GM23338 (cell line): ENCODE measurements around the gene LUC7L2. TPM values are rescaled to one million over a fixed set of nuclear protein-coding genes. Genes with fewer than 3 reads are reported as not detected.

Experiments used
- ATAC-seq: fragments of 200-7000 bp; cut with Tn5 transposase; 3 replicates; pipeline ENCODE4 v1.9.1; 2020
- DNase-seq: peaks from one replicate; pipeline ENCODE4 v3.0.0-alpha.2; 2015; ENCODE audit warnings: low spot score
- H2AFZ ChIP-seq: fragments of 200-600 bp; sonication (generic); 2 replicates; pipeline ENCODE4 v1.8.0; 2016; ENCODE audit warnings: antibody characterized with exemption, mild to moderate bottlenecking, moderate library complexity
- H3F3A ChIP-seq: fragments of 200-600 bp; sonication (generic); replicated peaks from 2 replicates; pipeline ENCODE4 v1.8.0; 2017; ENCODE audit warnings: antibody characterized with exemption, mixed run types, low read depth
- H3K27ac ChIP-seq: fragments of 200-600 bp; sonication (generic); 2 replicates; pipeline ENCODE4 v1.6.1; 2016; ENCODE audit warnings: low read depth
- H3K27me3 ChIP-seq: fragments of 200-600 bp; sonication (generic); 2 replicates; pipeline ENCODE4 v1.8.0; 2016; ENCODE audit warnings: mild to moderate bottlenecking, mixed run types, moderate library complexity; ENCODE audit not compliant: insufficient read depth
- H3K36me3 ChIP-seq: fragments of 200-600 bp; sonication (generic); 2 replicates; pipeline ENCODE4 v1.8.0; 2016; ENCODE audit warnings: mild to moderate bottlenecking; ENCODE audit not compliant: insufficient read depth
- H3K4me1 ChIP-seq: fragments of 200-600 bp; sonication (generic); 2 replicates; pipeline ENCODE4 v1.8.0; 2016; ENCODE audit warnings: mild to moderate bottlenecking, moderate library complexity; ENCODE audit not compliant: insufficient read depth
- H3K4me2 ChIP-seq: fragments of 200-600 bp; sonication (generic); 2 replicates; pipeline ENCODE4 v1.7.1; 2017; ENCODE audit warnings: mixed run types
- H3K4me3 ChIP-seq: fragments of 200-600 bp; sonication (generic); 2 replicates; pipeline ENCODE4 v1.6.1; 2016; ENCODE audit warnings: mixed run types
- H3K79me2 ChIP-seq: fragments of 200-600 bp; sonication (generic); replicated peaks from 2 replicates; pipeline ENCODE4 v1.8.0; 2017; ENCODE audit warnings: mild to moderate bottlenecking; ENCODE audit not compliant: insufficient read depth
- H3K9me2 ChIP-seq: fragments of 200-600 bp; sonication (generic); 2 replicates; pipeline ENCODE4 v1.8.0; 2017; ENCODE audit not compliant: insufficient read depth
- H4K20me1 ChIP-seq: fragments of 200-600 bp; sonication (generic); replicated peaks from 2 replicates; pipeline ENCODE4 v1.8.0; 2017; ENCODE audit warnings: mild to moderate bottlenecking; ENCODE audit not compliant: insufficient read depth
- H3K27ac Mint-ChIP-seq: 2 replicates; pipeline ENCODE4 v1.8.0; 2020; ENCODE audit warnings: inconsistent platforms, mild to moderate bottlenecking, moderate library complexity, mixed read lengths
- H3K27me3 Mint-ChIP-seq: 3 replicates; pipeline ENCODE4 v1.8.0; 2022; ENCODE audit warnings: low read depth, mild to moderate bottlenecking, moderate library complexity, mixed read lengths, inconsistent platforms; ENCODE audit not compliant: insufficient read depth, poor library complexity
- H3K36me3 Mint-ChIP-seq: 3 replicates; pipeline ENCODE4 v1.8.0; 2021; ENCODE audit warnings: low read depth, mild to moderate bottlenecking, inconsistent platforms, moderate library complexity, mixed read lengths
- H3K4me1 Mint-ChIP-seq: 3 replicates; pipeline ENCODE4 v1.8.0; 2020; ENCODE audit warnings: mild to moderate bottlenecking, inconsistent platforms, mixed read lengths
- H3K4me3 Mint-ChIP-seq: 3 replicates; pipeline ENCODE4 v1.8.0; 2021; ENCODE audit warnings: moderate library complexity, mild to moderate bottlenecking, inconsistent platforms, mixed read lengths
- H3K9me3 Mint-ChIP-seq: 3 replicates; pipeline ENCODE4 v1.8.0; 2020; ENCODE audit warnings: moderate library complexity, mild to moderate bottlenecking, inconsistent platforms, mixed read lengths
- CREB1 ChIP-seq: fragments of 250-450 bp; sonication (Bioruptor Pico); IDR thresholded peaks from 2 replicates; pipeline ENCODE4 v1.5.0; 2020; ENCODE audit warnings: low read depth, mild to moderate bottlenecking, moderate library complexity
- CTCF ChIP-seq, 2 experiments: fragments of 200-600 bp in 1 of 2; sonication (generic) in 1 of 2; conservative IDR thresholded peaks; 2 replicates each; pipeline versions ENCODE4 v1.5.1 to v1.6.1; 2016 to 2017; ENCODE audit warnings: antibody characterized with exemption in 2 of 2, low read depth in 2 of 2, mild to moderate bottlenecking in 2 of 2, moderate library complexity in 1 of 2
- ETS1 ChIP-seq: IDR thresholded peaks from 2 replicates; pipeline ENCODE4 v1.6.1; 2016; ENCODE audit warnings: antibody characterized with exemption
- EZH2 ChIP-seq: fragments of 200-600 bp; sonication (generic); IDR thresholded peaks from one replicate; pipeline ENCODE4 v1.8.0; 2017; ENCODE audit warnings: antibody characterized with exemption, mild to moderate bottlenecking, low read depth; ENCODE audit not compliant: unreplicated experiment
- EZH2phosphoT487 ChIP-seq: fragments of 200-600 bp; sonication (generic); IDR thresholded peaks from one replicate; pipeline ENCODE4 v1.8.1; 2018; ENCODE audit warnings: antibody characterized with exemption; ENCODE audit not compliant: unreplicated experiment
- JUNB ChIP-seq: IDR thresholded peaks from one replicate; pipeline ENCODE4 v1.6.1; 2016; ENCODE audit warnings: antibody characterized with exemption; ENCODE audit not compliant: unreplicated experiment
- NANOG ChIP-seq: IDR thresholded peaks from 2 replicates; pipeline ENCODE4 v1.6.1; 2016; ENCODE audit warnings: antibody characterized with exemption, borderline replicate concordance
- POLR2AphosphoS5 ChIP-seq: IDR thresholded peaks from 2 replicates; pipeline ENCODE4 v1.6.1; 2016; ENCODE audit warnings: antibody characterized with exemption, low read depth
- REST ChIP-seq: IDR thresholded peaks from one replicate; pipeline ENCODE4 v1.6.1; 2018; ENCODE audit warnings: antibody characterized with exemption; ENCODE audit not compliant: unreplicated experiment
- STAT1 ChIP-seq: IDR thresholded peaks from one replicate; pipeline ENCODE4 v1.6.1; 2016; ENCODE audit warnings: antibody characterized with exemption; ENCODE audit not compliant: unreplicated experiment
- ZNF114 ChIP-seq: fragments of 250-450 bp; sonication (Bioruptor Pico); IDR thresholded peaks from 2 replicates; pipeline ENCODE4 v1.5.0; 2020; ENCODE audit warnings: mild to moderate bottlenecking, moderate library complexity
- ZNF331 ChIP-seq: fragments of 250-450 bp; sonication (Bioruptor Pico); IDR thresholded peaks from 2 replicates; pipeline ENCODE4 v1.5.0; 2020; ENCODE audit warnings: low read depth, mild to moderate bottlenecking, moderate library complexity
- ZNF462 ChIP-seq: fragments of 250-450 bp; sonication (Bioruptor Pico); IDR thresholded peaks from 2 replicates; pipeline ENCODE4 v1.5.0; 2020; ENCODE audit warnings: mild to moderate bottlenecking, moderate library complexity
- polyA plus RNA-seq: library from polyadenylated mRNA; unstranded; fragments of >200 nt; fragmentation: Nextera tagmentation; extraction: Ambion mirVana; gene quantifications from 2 replicates; pipeline ENCODE4 v1.2.1, GENCODE V29; 2016
- total RNA-seq: library from RNA; depleted of rRNA; stranded (reverse); fragments of >200 nt; shearing (Covaris generic); gene quantifications from 2 replicates; pipeline ENCODE4 v1.2.3, GENCODE V29; 2014

LUC7L2 gene
- total and polyA plus RNA-seq, 2 experiments from 2014 or later, result 40.3 to 57.3 TPM

- H3K27me3 Mint-ChIP-seq, result peaks cover 4% of the 10 kb centered on the region
- H3K36me3 ChIP-seq, result peaks cover 25% of the 10 kb centered on the region
- H3K27ac ChIP-seq, result no peak overlapping the region
- H3K4me3 ChIP-seq, result no peak overlapping the region
- no peak overlapping the region for H2AFZ ChIP-seq
- peaks cover 31% of the 10 kb centered on the region; the same call in 2 of the 3 replicates for H3K36me3 Mint-ChIP-seq
- no peaks in the 10 kb centered on the region; the same call in 2 of the 3 replicates for H3K4me1 Mint-ChIP-seq
- H3K9me3 Mint-ChIP-seq, result no peaks in the 10 kb centered on the region
- TF ChIP-seq JUNB (no peak), EZH2phosphoT487 (no peak), NANOG (no peak), ZNF114 (CRISPR knock-in tag) (no peak), POLR2AphosphoS5 (no peak), CREB1 (CRISPR knock-in tag) (no peak), EZH2 (no peak), ZNF331 (CRISPR knock-in tag) (no peak), ETS1 (no peak), ZNF462 (CRISPR knock-in tag) (no peak), STAT1 (no peak), REST (no peak), CTCF (conservative IDR thresholded peaks at IDR 0.05; ENCODE audit: low read depth in 2 of 2) (no peak)
- peaks cover 3% of the 10 kb centered on the region; the same call in 1 of the 2 replicates for H3K79me2 ChIP-seq
- no peaks in the 10 kb centered on the region for H3K9me2 ChIP-seq
- DNase-seq, result no peak
- no peak overlapping the region for H3K4me2 ChIP-seq
- H3K4me1 ChIP-seq, result no peaks in the 10 kb centered on the region
- no peak overlapping the region for H3K4me3 Mint-ChIP-seq
- no peaks in the 10 kb centered on the region for H3K27me3 ChIP-seq
- no peak overlapping the region for H3K27ac Mint-ChIP-seq
- ATAC-seq, result no peak
- H4K20me1 ChIP-seq, result peaks cover 8% of the 10 kb centered on the region; the same call in 1 of the 2 replicates
- peaks cover 4% of the 10 kb centered on the region; the same call in 1 of the 2 replicates for H3F3A ChIP-seq
Measured at GRCh38 chr7:139423091-139423490, 63.4 kb downstream of the LUC7L2 start.
